NCI-H146 treated with DMSO at 0.1 percent for 48 hours (cell line): ENCODE measurements around the gene KIAA0232.
"Not testable (repeated sequence)": the region's sequence is repeated elsewhere in the genome, so short reads cannot be mapped to it uniquely, and the experiment has no call there.

Source experiments
- DNase-seq: peaks from one replicate; lab custom pipeline; 2025; ENCODE audit not compliant: unreplicated experiment; lab: John Stamatoyannopoulos, UW

Gene KIAA0232

DNA sequence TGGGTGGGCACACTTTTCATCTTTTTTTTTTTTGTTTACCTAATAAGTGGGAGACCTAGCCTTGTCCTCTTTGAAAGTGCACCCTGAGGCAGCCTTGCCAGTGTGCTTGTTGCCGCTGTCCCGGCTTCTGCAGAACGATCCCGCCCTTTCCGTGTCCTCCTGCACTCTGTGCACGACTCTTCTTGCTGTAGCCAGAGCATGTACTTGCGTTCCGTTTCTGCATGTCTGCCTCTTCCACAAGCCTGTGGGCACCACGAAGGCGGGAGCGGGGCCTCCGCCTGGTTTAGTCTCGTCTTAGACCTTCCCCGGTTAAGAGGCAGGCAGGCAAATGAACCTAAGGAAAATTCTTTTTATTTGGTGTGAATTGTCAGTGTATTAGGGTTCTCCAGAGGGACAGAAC, 94.5 kb downstream of the KIAA0232 start:
- no peak for DNase-seq

DNA sequence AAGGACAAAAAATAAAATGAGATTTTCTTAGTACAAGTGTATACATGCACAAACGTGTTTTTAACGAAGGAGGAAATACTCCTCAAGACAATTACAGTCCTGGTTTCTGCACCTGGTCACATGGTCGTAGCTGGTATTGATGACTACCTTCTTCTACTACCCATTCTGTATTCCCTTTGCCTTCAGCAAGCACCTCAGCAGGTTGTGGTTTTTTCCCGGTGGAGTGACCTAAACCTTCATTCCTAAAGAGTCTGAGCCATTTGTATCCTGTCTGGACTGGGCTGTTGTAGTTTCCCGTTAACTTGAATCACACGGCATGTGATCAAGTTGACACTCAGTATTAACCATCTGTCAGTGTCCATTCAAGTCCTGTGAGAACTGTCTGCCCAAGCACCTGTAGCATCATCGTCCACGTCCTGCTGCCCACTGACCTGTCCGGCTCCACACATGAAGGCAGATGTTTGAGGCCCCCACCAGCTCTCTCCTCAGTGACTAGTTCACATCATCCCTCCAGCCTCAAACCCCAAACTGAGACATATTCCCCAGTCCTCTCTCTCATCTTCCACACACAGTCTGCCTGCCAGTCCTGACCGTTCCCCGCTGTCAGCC, 96.0 kb downstream of the KIAA0232 start:
- no peak for DNase-seq

DNA sequence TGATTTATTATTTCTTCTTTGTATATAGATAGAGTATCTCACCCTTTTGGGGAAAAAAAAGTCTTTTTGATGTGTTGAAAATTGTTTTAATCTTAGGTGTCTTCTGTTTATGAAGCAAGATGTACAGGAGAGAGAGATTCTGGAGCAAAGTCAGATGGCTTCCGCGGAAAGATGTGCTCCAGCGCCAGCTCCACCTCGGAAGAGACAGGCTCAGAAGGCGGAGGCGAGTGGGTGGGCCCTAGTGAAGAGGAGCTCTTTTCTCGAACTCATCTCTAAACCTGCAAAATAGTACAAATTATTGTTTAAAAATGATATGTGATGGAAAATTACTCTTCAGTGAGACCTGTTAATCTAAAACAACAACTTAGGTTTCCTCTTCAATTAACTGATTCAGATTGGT, 98.2 kb downstream of the KIAA0232 start:
- no peak for DNase-seq

DNA sequence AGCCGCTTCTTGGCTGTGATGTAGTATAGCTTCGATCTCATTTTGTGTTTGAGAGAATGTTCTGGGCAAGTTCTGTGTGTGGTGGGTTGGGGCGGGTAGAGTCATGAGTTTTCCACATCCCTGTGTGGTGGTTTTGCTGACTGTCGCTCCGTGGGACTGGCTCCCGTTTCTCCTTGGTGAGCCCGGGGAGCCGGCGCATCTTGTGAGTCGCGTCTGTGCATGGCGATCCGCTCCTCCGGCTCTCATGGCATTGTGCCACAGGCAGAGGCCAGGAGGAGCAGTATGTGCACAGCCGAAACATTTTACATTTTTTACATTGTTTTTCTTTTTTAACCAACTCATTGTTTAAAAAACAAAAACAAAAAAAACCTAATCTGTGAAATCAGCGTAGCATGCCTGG, 99.4 kb downstream of the KIAA0232 start:
- no peak for DNase-seq

DNA sequence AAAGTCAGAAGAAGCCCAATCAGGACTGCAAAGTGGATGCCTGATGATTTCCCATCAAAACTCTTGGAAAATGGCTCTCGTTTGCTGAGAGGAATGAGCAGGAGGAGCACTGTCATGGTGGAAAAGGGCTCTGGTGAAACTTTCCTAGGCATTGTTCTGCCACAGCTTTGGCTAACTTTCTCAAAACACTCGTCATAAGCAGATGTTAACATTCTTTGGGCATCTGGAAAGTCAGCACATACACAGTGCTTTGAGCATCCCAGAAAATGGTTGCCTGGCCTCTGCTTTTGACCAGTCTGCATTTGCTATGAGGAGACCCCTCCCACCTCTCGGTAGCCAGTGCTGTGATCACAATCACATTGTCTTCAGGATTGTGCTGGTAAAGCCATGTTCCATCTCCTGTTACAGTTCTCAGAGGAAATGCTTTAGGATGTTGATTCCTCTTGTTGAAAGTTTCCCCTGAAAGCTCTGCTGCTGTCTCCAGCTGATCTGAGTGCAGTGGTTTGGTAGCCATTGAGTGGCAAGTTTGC, 101.9 kb downstream of the KIAA0232 start:
- no peak for DNase-seq

DNA sequence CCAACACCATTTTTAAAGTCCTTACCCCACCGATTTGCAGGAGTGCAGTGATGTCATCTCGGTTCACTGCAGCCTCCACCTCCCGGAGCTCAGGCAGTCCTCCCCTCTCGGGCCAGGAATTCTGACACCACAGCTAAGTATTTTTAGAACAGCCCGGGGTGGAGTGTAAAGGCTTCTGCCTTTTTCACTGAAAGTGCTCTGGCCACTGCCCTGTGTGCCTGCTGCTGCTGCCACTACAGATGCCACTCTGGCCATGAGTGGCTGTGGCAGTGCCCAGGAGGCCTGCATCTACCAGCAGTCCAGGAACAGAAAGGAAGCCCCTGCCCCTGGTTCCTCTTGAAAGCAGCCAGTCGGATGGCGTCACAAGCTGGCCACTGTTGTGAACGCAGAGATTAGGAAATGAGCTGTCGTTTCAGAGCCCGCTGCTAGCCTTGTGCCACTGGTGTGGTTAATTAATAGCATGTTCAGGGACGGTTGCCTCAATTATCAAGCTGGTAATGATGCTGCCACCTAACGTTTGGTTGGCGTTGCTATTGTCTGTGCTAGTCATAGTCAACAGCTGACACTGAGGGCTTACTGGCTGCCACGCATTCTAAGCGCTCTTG, 103.5 kb downstream of the KIAA0232 start:
- DNase-seq: no peak

DNA sequence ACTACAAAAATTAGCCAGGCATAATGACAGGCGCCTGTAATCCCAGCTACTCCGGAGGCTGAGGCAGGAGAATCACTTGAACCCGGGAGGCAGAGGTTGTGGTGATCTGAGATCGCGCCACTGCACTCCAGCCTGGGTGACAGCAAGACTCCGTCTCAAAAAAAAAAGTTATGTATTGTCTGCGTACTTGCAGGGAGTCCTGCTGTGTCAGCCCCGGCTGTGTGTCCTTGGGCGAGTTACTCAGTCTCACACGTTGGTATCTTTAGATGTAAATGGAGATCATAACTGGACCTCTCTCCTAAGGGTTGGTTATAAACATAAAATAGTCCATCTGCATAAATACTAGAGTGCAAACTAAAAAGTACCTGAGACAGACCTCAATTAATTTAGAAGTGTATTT, 104.4 kb downstream of the KIAA0232 start:
- DNase-seq: no peak

DNA sequence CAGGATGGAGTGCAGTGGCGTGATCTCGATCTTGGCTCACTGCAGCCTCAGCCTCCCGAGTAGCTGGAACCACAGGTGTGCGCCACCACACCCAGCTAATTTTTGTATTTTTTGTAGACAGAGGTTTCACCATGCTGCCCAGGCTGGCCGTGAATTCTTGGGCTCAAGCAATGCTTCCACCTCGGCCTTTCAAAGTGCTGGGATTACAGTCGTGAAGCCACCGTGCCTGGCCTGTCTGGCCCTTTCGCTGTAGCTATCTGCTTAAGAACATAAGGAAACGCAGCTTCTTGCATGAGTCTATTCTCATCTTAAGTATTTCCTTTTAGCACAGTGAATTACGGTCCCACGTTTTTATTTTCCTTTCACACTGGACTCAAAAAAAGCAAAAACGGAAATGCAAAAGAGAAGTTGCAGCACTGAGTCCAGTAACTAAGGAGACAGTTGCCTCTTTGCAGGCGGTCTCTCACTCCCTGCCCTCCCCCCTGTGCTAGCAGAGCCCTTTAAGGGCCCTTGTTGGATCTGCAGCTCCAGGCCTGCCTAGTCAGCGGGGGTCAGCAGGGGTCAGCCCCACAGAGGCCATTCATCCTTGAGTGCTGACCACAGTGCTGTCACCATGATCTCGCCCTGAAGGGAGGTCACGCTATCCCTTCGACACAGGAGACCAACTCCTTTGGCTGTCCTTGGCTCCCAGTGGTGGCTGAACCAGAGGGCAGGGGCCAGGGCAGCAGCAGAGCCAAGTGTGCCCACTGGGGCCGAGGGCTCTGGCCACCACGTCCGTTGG, 105.3 kb downstream of the KIAA0232 start:
- no peak for DNase-seq

DNA sequence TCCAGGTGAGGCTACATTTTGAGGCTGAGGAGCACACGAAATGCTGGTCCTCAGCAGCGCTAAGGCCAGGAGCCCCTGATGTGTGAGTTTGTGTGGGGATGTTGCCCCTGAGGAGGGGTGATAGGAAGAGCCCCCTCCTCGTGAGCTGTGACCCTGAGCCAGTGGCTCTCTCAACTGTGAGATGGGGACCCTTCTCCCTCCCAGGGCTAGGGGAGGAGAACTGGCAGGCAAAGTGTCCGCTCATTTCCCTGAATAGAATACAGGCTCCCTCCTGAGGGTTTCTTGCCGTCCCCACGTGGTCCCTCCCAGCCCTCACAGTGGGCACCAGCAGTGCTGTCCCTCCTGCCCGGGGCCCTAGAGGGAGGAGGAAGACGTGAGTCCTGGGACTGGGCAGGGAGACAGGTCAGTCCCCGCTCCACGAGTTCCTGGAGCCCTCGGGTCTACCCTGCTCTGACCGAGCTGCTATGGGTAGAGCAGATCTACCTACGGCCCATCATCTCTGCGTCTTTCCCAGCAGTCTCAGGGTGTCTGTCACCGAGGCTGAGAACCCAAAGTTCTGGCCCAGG, 106.1 kb downstream of the KIAA0232 start:
- DNase-seq: no peak

DNA sequence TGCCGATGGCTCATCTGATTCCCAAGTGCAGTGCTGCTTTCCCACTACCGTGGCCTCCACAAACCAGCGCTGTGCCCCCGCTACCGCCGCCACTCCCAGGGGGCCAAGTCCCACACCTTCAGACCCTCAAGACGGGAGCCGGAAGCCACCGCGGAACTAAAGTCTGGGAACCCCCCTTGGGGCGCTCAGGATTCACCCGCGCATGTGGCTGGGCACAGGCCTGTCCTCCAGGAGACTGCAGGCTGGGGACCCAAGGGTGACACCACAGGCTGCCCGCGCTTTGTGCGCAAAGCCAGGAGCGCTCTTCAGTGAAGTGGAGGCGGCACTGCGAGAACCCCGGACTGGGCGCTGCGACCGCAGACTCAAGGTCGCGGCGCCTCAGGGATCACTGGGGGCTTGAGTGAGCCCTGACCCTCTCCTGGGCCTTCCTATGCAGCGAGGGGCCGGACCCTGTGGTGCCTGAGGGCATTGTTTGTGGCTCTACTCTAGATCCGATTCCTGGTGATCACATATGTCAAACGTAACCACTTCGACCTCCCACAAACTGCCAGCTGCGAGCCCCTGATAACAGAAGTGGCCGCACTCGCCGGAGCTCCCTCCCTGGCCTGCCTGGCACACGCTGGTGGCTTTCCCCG, 106.7 kb downstream of the KIAA0232 start:
- no peak for DNase-seq

DNA sequence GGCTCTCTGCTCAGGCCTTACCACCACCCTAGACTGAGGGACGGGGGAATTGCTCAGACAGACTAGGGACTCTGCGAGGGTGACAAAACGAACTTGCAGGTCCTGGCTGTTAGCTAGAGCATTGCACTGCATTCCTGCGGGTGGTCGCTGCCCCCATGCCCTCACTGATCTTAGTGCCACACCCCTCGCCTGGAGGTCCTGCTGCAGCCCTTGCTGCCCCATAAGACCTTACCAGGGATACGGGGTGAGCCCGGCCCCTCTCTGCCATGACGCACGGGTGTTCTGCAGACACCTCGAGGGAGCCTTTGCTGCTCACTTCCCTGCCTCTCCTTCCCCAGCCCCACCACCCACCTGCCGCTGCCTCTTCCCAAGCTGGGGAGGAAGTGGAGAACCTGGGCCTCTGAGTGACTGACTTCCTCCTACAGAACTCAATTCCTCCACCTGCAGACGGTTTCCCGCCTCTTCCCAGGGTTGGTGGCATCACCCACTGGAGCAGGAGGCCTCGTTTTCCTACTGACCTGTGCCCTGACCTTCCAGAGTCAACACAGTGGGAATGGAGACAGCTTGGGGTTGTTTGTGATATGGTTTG, 107.3 kb downstream of the KIAA0232 start:
- DNase-seq: no peak

DNA sequence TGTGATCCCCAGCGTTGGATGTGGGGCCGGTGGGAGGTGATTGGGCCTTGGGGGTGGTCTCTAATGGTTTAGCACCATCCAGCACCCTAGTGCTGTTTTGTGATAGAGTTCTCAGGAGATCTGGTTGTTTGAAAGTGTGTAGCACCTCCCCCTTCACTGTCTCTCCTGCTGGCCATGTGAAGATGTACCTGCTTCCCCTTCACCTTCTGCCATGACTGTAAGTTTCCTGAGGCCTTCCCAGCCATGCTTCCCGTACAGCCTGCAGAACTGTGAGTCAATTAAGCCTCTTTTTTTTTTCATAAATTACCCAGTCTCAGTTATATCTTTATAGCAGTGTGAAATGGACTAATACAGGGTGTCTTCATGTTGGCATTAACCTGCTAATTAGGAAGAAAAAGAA, 107.8 kb downstream of the KIAA0232 start:
- DNase-seq: no peak

DNA sequence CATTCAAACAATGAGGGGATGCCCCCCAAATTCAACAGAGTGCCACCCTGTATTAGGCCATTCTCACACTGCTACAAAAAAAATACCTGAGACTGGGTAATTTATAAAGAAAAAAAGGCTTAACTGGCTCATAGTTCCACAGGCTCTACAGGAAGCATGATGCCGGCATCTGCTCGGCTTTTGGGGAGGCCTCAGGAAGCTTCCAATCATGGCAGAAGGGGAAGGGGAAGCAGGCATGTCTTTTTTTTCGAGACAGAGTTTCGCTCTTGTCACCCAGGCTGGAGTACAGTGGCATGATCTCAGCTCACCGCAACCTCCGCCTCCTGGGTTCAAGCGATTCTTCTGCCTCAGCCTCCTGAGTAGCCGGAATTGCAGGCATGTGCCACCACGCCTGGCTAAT, 108.4 kb downstream of the KIAA0232 start:
- DNase-seq: not testable (repeated sequence)

DNA sequence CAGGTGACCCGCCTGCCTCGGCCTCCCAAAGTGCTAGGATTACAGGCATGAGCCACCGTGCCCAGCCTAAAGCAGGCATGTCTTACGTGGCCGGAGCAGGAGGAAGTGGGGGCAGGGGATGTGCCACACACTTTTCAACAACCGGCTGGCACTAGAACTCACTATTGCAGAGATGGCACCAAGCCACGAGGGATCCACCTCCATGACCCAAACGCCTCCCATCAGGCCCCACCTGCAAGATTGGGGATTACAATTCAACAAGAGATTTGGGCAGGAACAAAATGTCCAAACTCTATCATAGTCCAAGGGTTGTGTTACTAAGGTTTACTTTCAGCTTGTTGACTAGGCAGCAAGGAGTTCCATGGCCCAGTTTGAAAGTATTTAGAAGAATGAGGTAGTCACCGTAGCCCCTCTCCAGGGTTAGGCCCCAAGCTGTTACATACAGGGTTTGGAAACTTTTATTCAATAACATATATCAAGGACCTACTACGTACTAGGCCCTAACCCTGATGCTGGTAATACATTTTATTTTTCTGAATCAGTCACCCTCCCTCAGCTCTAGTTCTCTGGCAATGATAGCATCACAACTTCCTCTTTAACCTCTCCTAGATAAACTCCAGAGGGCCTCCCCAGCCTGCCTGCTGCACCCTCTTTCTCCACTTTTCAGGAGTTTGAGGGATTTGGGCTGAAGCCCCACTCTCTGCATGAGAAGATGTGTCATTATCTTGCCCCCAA, 109.1 kb downstream of the KIAA0232 start:
- DNase-seq: no peak

DNA sequence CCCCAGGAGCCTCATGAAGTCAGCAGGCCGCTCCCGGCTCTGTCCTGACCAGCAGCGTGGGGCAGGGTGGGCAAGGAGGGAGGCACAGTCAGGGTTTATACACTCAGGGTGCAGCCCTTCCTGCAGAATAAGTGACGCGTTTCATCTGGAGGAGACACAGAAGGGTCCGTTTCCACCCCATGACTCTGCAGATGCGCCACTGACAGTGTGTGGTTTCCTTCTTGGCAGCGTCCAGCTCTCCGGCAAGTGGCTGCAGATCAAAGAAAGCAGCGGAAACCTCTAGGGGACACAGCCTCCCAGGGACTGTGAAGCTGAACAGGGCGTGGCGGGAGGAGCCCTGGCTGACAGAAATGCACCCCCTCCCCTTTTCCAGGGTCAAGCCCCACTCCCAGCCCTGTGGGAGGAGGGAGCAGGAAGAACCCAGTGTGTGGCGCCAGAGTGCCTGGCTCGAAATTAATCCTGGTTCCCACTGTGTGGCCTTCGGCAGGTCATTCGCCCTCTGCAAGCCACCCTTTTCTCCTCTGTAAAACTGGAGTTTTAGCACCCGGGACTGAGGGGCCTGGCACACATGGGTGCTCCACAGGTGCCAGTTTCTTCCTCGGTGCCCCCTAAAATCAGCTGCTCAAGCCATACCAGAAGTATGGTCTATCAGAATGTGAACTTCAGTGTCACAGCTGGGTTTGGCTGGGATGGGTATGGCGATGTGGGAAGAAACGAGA, 109.8 kb downstream of the KIAA0232 start:
- no peak for DNase-seq

DNA sequence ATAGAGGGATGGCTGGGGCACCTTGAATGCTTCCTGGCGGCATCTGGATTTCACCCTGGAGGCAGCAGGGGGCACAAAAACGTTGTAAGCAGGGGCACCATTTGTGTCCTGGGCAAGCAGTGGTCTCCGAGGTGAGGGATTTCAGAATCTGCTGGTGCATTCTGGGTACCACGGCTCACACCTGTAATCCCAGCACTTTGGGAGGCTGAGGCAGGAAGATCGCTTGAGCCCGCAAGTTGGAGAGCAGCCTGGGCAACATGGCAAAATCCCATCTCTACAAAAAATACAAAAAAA, 110.3 kb downstream of the KIAA0232 start:
- no peak for DNase-seq

DNA sequence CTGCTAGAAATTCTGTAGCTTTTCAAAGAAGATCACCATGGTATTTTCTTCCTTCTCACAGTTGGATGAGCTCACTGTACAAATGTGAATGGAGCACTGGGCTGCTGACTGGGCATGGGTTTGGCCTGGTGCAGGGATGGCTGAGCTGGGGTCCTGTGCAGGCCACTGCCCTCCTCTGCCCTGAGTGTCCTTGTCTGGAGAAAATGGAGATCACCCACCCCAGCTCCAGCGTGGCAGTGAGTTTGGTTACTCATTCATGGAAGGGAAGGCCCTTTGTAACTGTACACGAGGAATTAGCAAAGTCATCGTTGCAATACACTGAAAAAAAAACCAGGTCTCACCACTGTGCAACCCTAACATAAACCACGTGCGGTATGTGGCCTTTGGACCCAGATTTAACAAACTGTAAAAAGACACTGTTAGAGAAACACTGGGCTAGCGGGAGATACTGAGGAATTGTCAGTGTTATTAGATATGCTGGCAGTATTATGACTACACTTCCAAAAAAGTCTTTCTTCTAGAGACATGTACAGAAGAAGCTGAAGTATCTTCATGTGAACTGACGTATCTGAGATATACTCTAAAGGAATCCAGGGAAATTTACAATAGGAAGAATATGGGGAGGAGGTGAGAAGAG, 111.0 kb downstream of the KIAA0232 start:
- DNase-seq: no peak

DNA sequence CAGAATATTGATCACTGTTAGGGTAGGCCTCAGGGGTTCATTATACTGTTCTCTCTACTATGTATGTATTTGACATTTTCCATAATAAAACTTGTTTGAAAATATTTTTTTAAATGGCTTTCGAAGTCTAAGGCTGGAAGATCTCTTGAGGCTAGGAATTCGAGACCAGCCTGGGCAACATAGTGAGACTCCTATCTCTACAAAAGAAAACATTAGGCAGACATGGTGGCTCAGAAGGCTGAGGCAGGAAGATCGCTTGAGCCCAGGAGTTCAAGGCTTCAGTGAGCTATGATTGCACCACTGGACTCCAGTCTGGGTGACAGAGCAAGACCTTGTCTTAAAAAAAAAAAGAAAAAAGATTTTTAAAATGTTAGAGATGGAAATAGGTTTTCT, 111.6 kb downstream of the KIAA0232 start:
- no peak for DNase-seq
